H54 (cell line): ENCODE results near the gene TOX3.

Experiments used
- DNase-seq: peaks from one replicate; pipeline ENCODE4 v3.0.0; 2011; ENCODE audit warnings: low spot score, mixed read lengths; ENCODE audit not compliant: insufficient read length
- FAIRE-seq: peaks from 3 replicates; lab custom pipeline; 2011; peaks lifted over from hg19 to GRCh38; lab: Jason Lieb, UNC
- POLR2A ChIP-seq: IDR thresholded peaks from 2 replicates; pipeline ENCODE4 v1.6.1; 2011; ENCODE audit warnings: low read depth, mild to moderate bottlenecking, low read length

TOX3 gene

DNA sequence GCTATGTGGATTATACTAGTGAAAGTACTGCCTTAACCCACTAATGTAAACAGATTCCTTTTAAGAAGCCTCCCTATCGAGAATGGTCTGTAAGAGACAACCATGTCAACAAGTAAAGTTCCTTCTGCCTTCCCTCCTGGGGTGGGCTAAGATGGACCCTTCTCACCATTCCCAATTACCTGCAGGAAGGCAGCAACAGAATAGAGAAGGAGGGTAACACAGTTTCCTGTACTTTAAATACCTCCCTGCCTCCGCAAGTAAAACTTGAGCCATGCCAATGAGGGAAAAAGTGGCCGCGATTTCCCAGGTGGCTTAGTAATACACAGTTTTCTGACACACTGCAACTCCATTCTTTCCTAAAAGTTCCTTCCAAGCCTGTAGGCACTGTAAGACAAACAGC, 45.2 kb downstream of the TOX3 start:
- FAIRE-seq = no peak
- DNase-seq = no peak
- no peak for TF ChIP-seq POLR2A

DNA sequence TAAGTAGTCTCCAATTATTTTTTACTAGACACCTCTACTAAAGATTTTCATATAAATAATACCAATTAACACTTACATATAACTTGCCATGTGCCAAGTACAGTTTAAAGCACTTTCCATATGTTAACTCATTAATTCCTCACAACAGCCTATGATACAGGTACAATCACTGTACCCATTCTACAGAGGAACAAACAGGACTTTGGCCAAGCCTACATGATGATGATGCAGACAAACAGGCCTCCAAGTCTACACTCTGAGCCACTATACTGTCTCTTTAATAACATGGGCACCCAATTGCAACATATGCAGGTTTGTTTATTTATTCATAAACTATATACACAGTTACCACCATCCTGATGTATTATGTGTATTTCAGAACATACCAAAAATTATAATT, 46.0 kb downstream of the TOX3 start:
- FAIRE-seq (no peak), DNase-seq (no peak)
- no peak for TF ChIP-seq POLR2A

DNA sequence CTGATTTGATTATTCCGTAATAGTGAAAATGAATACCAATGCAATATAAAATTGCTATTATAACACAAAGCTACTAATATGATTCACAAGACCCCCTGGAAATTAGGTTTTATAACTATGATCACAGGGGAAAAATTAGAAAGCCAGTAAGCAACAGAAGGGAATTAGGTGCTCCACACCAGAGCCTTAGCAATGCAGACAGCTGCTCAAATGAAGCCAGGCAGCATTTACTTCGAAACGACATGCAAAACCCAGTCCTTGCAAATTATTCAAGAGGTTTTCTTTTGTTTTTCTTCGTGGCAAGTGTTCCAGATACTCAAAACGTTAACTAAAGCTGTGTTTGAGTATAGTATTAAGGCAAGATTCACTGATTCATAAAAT, 47.9 kb downstream of the TOX3 start:
- FAIRE-seq (no peak), DNase-seq (no peak)
- no peak for TF ChIP-seq POLR2A

DNA sequence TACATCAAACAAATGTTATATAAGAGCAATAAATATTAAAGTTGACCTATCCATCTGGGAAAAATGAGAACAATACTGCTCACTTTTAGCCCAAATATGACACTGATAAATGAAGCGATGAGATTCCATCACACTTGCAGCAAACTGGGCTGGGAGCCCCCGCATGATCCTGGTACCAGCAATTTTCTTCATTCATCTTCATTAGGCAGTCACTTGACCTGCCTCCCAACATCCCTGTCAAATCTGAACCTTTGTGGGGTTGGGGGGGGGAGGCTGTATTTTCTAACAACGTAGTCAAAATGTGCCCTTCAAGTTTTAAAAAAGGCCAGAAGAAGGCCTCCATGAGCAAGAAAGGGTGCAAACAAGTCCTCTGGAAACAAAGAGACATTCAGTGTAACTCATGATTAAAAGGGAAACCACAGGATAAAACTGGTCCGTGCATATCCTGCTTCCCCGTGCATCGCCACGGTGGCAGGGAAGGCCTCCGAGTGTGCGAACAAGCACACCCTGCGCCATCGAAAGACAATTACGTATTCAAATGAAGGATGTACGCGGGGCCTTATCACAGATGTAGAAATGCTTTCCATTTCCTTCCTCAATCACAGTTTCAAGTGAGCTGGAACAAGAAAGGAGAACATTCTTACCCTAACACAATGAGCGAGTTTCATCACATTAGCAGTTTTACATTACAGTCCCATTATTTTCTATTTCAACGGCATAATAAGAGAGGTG, 48.4 kb downstream of the TOX3 start:
- no peak for FAIRE-seq
- TF ChIP-seq POLR2A = no peak
- DNase-seq = no peak

DNA sequence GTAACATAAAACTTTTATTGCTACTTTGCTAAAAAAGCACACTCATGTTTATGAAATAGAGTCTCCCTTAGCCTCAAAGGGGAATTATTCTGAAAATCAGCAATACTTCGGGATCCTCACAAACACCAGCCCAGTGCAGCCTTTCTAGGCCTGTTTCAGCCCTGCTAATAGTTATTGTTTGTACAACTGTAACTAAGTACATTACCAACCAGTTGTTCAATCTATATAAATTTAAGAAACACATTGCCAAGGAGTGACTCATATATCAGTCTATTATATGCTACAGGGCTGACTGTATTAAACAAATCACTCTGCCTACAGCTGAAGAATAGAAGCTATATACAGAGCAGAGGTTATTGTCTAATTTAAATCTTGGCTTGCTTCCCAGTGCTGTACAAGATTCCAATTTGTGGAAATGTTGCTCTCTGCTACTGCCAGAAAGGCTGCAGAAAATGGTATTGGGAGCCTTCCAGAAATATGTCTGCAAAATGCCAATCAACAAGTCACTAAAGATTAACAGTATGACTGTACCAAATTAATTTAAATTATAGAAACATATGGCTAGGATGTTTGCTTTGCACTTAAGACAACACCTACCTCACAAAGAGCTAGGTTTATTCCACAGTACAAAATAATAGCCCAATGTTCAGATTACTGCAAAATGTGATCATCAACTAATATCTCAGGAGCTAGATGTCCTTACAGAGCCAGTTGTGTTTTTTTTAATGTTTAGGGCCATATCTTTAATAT, 49.7 kb downstream of the TOX3 start:
- FAIRE-seq (no peak), DNase-seq (no peak)
- no peak for TF ChIP-seq POLR2A

DNA sequence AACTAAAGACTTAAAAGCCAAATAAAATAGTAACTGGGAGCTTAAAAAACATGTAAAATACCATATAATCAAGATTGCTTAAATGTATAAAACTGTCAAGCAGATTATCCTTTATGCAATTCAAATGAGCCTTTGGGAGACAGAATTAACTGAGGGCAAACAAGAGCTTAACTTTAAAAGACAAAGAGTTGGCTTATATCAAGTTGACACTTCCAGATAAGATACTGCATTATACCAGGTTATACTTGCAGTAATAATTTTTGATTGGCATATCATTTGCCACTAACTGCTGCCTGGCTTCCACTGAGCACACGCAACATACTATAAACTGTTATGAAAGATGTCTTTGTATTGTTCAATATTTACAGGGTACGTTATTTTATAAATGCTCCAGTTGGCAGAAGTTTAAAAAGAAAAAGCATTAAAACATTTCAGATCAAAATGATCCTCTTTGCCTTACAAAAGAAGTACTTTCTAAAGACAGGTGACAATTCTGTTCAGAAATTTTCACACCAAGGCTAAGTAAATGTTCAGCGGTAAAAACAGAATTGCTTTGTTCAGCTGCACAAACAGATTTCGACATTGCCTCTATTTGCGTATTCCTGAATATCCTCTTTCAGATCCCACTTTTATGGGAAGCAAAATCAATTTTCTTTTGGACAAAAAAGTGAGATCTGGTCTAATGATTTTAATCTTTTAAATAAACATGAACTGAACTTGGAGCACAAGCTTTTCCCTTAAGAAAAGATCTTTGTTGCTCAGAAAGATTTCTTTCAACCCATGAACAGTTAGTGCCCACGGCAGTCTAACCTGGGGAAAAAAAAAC, 50.7 kb downstream of the TOX3 start:
- DNase-seq (no peak), FAIRE-seq (no peak)
- no peak for TF ChIP-seq POLR2A

DNA sequence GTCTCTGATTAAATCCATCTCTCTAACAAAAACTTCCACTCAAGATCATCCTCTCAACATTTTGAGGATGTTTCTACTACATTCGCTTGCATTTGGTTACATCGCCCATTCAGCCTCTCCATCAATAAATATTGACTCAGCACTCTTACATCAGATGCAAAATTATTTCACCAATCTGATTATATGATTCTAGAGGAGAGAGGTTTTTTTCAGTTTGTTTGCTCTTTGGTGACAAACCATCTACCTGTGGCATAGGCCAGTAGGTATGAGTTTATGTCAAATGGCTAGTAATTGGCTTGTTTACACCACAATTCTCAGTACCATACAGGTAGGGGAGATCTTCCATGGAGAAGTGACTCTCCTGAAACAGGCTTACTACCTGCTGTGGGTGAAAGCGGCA, 52.3 kb downstream of the TOX3 start:
- TF ChIP-seq POLR2A = no peak
- FAIRE-seq (no peak), DNase-seq (no peak)

DNA sequence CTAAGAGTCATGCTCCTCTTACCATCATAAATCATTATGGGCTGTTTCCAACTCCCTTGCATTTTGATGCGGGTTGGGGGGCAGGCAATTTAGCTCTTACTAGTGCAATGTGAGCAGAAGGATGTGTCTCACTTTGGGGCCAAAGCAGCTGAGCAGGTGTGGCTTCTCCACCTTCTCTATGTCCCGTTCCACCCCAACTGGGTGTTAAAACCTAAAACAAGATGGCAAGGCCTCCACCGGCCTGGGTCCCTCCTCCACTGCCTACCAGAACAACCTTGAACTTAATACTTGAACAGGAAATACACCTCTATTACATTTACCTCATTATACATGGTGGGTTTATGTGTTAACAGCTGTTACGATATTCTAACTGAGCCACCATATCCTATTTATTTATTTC, 52.8 kb downstream of the TOX3 start:
- DNase-seq (no peak), FAIRE-seq (no peak)
- no peak for TF ChIP-seq POLR2A

DNA sequence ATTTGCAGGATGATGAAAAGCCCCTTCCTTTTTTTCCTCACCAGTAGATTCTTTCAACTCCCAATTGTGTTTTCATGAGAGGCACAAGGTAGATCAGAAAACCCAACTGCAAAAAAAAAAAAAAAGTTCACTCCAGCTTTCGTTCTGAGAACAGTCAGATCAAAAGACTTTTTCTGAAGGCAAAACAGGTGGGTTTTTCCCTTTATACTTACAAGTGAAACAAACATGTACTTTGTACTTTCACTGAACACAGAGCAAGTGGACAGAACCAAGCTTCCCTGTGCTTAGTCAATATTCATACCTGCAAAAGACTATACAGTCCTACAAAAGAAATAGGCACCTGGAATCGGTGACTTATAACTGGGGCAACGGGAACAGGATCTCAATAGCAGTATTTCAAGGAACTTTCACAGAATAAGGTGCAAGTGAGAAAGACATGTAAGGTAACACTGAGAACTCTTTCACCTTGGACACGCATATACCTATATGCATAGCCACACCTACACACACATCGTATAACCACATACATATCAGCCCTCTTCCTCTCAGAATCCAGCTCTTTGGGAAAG, 54.1 kb downstream of the TOX3 start:
- DNase-seq (no peak), FAIRE-seq (no peak)
- TF ChIP-seq POLR2A = no peak

DNA sequence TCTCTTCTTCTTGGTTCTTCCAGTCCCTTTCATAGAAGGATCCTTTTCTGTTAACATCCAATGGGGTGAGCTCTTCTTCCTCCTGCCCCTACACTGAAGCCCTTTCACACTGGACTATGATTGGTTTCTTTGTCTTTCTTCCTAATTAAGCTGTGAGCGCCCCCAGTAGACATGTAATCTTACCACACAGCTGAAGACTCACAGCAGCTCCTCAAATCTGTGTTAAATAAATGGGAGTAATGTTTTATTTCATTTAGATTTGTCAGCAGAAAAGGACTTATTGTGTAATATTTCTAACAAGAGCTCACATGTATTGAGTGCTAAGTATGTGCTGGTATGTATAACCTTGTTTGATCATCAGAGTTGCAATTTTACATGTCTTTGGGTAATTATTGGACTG, 55.7 kb downstream of the TOX3 start:
- no peak for TF ChIP-seq POLR2A
- FAIRE-seq (no peak), DNase-seq (no peak)

DNA sequence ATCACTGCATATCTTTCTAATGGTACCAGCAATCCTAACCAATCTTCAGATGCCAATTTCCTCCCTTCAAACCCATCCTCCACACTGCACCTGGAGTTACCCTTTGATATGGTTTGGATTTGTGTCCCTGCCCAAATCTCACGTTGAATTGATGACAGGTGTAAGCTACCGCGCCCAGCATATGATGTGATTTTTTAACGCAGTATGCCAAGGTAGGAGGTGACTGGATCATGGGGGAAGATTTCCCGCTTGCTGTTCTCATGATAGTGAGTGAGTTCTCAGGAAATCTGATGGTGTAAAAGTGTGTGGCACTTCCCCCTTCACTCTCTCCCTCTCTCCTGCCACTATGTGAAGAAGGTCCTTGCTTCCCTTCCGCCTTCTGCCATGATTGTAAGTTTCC, 57.0 kb downstream of the TOX3 start:
- no peak for DNase-seq
- TF ChIP-seq POLR2A = no peak
- FAIRE-seq = no peak

DNA sequence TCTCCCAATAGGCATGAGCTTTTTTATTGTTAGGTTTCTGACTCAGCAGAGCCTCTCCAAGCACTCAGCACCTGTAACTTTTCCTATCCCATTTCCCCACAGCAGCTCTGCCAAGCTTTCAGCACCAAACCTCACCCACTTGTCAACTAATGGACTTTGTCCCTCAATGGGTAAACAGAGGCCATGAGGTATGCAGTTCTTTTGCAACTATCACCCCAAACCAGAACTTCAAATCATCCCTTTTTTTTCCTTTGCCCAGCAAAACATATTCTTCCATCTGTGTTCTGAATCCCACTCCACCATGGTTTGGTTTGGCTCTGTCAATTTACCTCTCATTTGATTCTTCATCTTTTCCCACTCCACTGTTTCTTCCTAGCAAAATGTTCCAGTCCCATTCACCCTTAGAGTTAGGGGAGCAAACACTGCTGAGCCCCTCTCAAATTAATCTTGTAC, 58.1 kb downstream of the TOX3 start:
- TF ChIP-seq POLR2A = no peak
- DNase-seq = no peak
- FAIRE-seq = no peak

DNA sequence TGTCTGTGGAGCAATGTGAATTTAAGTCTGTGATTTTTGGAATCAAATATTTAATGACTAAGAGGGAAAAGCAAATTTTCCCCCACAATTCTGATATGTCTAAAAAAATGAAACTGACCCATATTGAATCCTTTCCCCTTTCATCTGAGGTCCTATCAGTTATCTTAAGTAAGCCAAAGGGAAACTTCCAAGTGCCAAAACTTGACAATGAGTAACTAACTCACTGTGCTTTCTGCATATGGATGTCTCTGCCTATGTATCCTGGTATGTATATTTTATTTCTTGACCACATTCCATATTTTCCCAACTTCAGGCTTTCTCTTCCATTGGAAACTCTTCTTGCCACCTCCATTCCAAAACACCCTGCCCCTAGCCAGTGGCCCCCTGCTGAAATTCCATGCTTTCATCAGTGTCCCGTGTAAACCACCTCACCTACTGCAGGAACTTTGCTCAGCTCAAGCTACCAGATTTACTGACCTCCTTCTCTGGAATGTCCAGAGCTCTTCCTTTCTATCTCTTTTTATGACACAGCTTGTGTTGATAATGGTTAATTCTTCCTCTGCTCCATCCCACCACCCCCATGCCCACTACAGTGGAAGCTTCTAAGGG, 59.0 kb downstream of the TOX3 start:
- DNase-seq (no peak), FAIRE-seq (no peak)
- TF ChIP-seq POLR2A = no peak
